ENCODE results near the gene CT47C1.

CT47C1 gene

GRCh38 chrX:119067023-119067739 lies 5.6 kb upstream of the CT47C1 start:
- Histone ChIP-seq H3K9me3 (ENCODE audit: low read length) (no peaks in the 10 kb centered on the region), H3K27me3 (ENCODE audit: insufficient read depth, low read length) (no peaks in the 10 kb centered on the region), H3F3A (ENCODE audit: insufficient read depth, low read length) (no peaks in the 10 kb centered on the region), H3K4me2 (ENCODE audit: low read length) (no peak overlapping the region), H2AFZ (ENCODE audit: low read length) (no peak overlapping the region), H3K4me3 (ENCODE audit: low read depth, low read length, poor library complexity, severe bottlenecking) (no peak overlapping the region), H3K79me2 (ENCODE audit: insufficient read depth, low read length) (no peaks in the 10 kb centered on the region), H3K27ac (ENCODE audit: low read depth, low read length, poor library complexity, severe bottlenecking) (no peak overlapping the region), H3K4me1 (ENCODE audit: insufficient read depth, low read length, severe bottlenecking) (no peaks in the 10 kb centered on the region), H4K20me1 (ENCODE audit: insufficient read depth, low read length) (no peaks in the 10 kb centered on the region), H3K36me3 (ENCODE audit: insufficient read depth, low read length) (no peaks in the 10 kb centered on the region), H3K9me2 (ENCODE audit: low read depth, low read length) (no peaks in the 10 kb centered on the region), H3K9ac (ENCODE audit: low read length) (no peak overlapping the region)
- peak; percentile 58 for TF ChIP-seq CTCF (IDR thresholded peaks at IDR 0.05; ENCODE audit: low read length)
- TF ChIP-seq EZH2 (IDR thresholded peaks at IDR 0.05; ENCODE audit: borderline replicate concordance, low read length), result no peak

- Histone ChIP-seq H3K9ac (ENCODE audit: low read length) (no peak overlapping the region), H3K4me2 (ENCODE audit: low read length) (no peak overlapping the region)
Measured at GRCh38 chrX:119069128-119069527, 3.7 kb upstream of the CT47C1 start.

GRCh38 chrX:119069762-119070161 lies 3.0 kb upstream of the CT47C1 start:
- no peaks in the 10 kb centered on the region for H3K4me1 ChIP-seq (ENCODE audit: insufficient read depth, low read length, severe bottlenecking)
- H3K27me3 ChIP-seq (ENCODE audit: insufficient read depth, low read length), result no peaks in the 10 kb centered on the region
- no peak overlapping the region for H3K9ac ChIP-seq (ENCODE audit: low read length)

More at GRCh38 chrX:119069128-119069527, 3.7 kb upstream of the CT47C1 start:
- Histone ChIP-seq H3F3A (ENCODE audit: insufficient read depth, low read length) (no peaks in the 10 kb centered on the region), H2AFZ (ENCODE audit: low read length) (no peak overlapping the region), H4K20me1 (ENCODE audit: insufficient read depth, low read length) (no peaks in the 10 kb centered on the region), H3K9me2 (ENCODE audit: low read depth, low read length) (no peaks in the 10 kb centered on the region), H3K27ac (ENCODE audit: low read depth, low read length, poor library complexity, severe bottlenecking) (no peak overlapping the region), H3K27me3 (ENCODE audit: insufficient read depth, low read length) (no peaks in the 10 kb centered on the region), H3K9me3 (ENCODE audit: low read length) (no peaks in the 10 kb centered on the region), H3K4me1 (ENCODE audit: insufficient read depth, low read length, severe bottlenecking) (no peaks in the 10 kb centered on the region), H3K4me3 (ENCODE audit: low read depth, low read length, poor library complexity, severe bottlenecking) (no peak overlapping the region), H3K79me2 (ENCODE audit: insufficient read depth, low read length) (no peaks in the 10 kb centered on the region), H3K36me3 (ENCODE audit: insufficient read depth, low read length) (no peaks in the 10 kb centered on the region)
- TF ChIP-seq CTCF (IDR thresholded peaks at IDR 0.05; ENCODE audit: low read length) (no peak), EZH2 (IDR thresholded peaks at IDR 0.05; ENCODE audit: borderline replicate concordance, low read length) (no peak)

More at GRCh38 chrX:119069762-119070161, 3.0 kb upstream of the CT47C1 start:
- no peak overlapping the region for H2AFZ ChIP-seq (ENCODE audit: low read length)
- no peak overlapping the region for H3K4me2 ChIP-seq (ENCODE audit: low read length)
- no peaks in the 10 kb centered on the region for H3K79me2 ChIP-seq (ENCODE audit: insufficient read depth, low read length)
- no peaks in the 10 kb centered on the region for H3F3A ChIP-seq (ENCODE audit: insufficient read depth, low read length)
- H4K20me1 ChIP-seq (ENCODE audit: insufficient read depth, low read length), result no peaks in the 10 kb centered on the region
- no peaks in the 10 kb centered on the region for H3K9me2 ChIP-seq (ENCODE audit: low read depth, low read length)
- TF ChIP-seq CTCF (IDR thresholded peaks at IDR 0.05; ENCODE audit: low read length), result no peak
- TF ChIP-seq EZH2 (IDR thresholded peaks at IDR 0.05; ENCODE audit: borderline replicate concordance, low read length), result no peak
- no peaks in the 10 kb centered on the region for H3K9me3 ChIP-seq (ENCODE audit: low read length)
- H3K27ac ChIP-seq (ENCODE audit: low read depth, low read length, poor library complexity, severe bottlenecking), result no peak overlapping the region
- no peak overlapping the region for H3K4me3 ChIP-seq (ENCODE audit: low read depth, low read length, poor library complexity, severe bottlenecking)
- no peaks in the 10 kb centered on the region for H3K36me3 ChIP-seq (ENCODE audit: insufficient read depth, low read length)
